Loucy (cell line): ENCODE measurements around the gene CTIF.

Experiments used
- H2AFZ ChIP-seq: fragments of 200-600 bp; sonication (generic); 2 replicates; pipeline ENCODE4 v1.6.0; 2016; ENCODE audit warnings: antibody characterized with exemption, mild to moderate bottlenecking, low read length, moderate library complexity
- H3F3A ChIP-seq: fragments of 200-600 bp; 2 replicates; pipeline ENCODE4 v1.6.0; 2016; ENCODE audit warnings: antibody characterized with exemption, low read depth, mild to moderate bottlenecking
- H3K27me3 ChIP-seq: fragments of 200-600 bp; sonication (generic); 2 replicates; pipeline ENCODE4 v1.6.1; 2014; ENCODE audit warnings: low read length, mild to moderate bottlenecking; ENCODE audit not compliant: insufficient read depth, poor library complexity, severe bottlenecking
- H3K36me3 ChIP-seq: fragments of 200-600 bp; sonication (generic); 2 replicates; pipeline ENCODE4 v1.6.1; 2016; ENCODE audit warnings: low read length; ENCODE audit not compliant: insufficient read depth
- H3K4me1 ChIP-seq: fragments of 200-600 bp; sonication (generic); 2 replicates; pipeline ENCODE4 v1.5.1; 2014; ENCODE audit warnings: low read length, mild to moderate bottlenecking; ENCODE audit not compliant: insufficient read depth, poor library complexity, severe bottlenecking
- H3K4me2 ChIP-seq: fragments of 200-600 bp; sonication (generic); 2 replicates; pipeline ENCODE4 v1.6.0; 2014; ENCODE audit warnings: antibody characterized with exemption, low read length, low read depth, mild to moderate bottlenecking; ENCODE audit not compliant: poor library complexity, severe bottlenecking
- H3K4me3 ChIP-seq: fragments of 200-600 bp; sonication (generic); 2 replicates; pipeline ENCODE4 v1.5.1; 2014; ENCODE audit warnings: low read length, mild to moderate bottlenecking, mixed read lengths; ENCODE audit not compliant: poor library complexity, severe bottlenecking
- H3K79me2 ChIP-seq: fragments of 200-600 bp; sonication (generic); 2 replicates; pipeline ENCODE4 v1.6.1; 2014; ENCODE audit warnings: low read length; ENCODE audit not compliant: insufficient read depth
- H3K9ac ChIP-seq: fragments of 200-600 bp; sonication (generic); 2 replicates; pipeline ENCODE4 v1.6.0; 2014; ENCODE audit warnings: mild to moderate bottlenecking, low read depth, low read length, moderate library complexity; ENCODE audit not compliant: poor library complexity, severe bottlenecking
- H3K9me2 ChIP-seq: fragments of 200-600 bp; sonication (generic); replicated peaks from 2 replicates; pipeline ENCODE4 v1.6.1; 2016; ENCODE audit warnings: low read depth, low read length, mixed read lengths
- H3K9me3 ChIP-seq: fragments of 200-600 bp; sonication (generic); 2 replicates; pipeline ENCODE4 v1.6.1; 2014; ENCODE audit warnings: mild to moderate bottlenecking, antibody characterized with exemption, low read length, low read depth; ENCODE audit not compliant: insufficient read depth
- H4K20me1 ChIP-seq: fragments of 200-600 bp; sonication (generic); 2 replicates; pipeline ENCODE4 v1.6.0; 2014; ENCODE audit warnings: antibody characterized with exemption, low read length, mild to moderate bottlenecking; ENCODE audit not compliant: insufficient read depth, poor library complexity, severe bottlenecking
- EZH2phosphoT487 ChIP-seq: fragments of 200-600 bp; IDR thresholded peaks from 2 replicates; pipeline ENCODE4 v1.6.1; 2018; ENCODE audit warnings: antibody characterized with exemption, mild to moderate bottlenecking, moderate library complexity, borderline replicate concordance
- TF ChIP-seq, protein P1 (sequence below): fragments of 200-600 bp; sonication (generic); conservative IDR thresholded peaks from 2 replicates; pipeline ENCODE4 v1.5.1; 2014; ENCODE audit warnings: mild to moderate bottlenecking, antibody characterized with exemption, low read length

The CTIF gene

DNA sequence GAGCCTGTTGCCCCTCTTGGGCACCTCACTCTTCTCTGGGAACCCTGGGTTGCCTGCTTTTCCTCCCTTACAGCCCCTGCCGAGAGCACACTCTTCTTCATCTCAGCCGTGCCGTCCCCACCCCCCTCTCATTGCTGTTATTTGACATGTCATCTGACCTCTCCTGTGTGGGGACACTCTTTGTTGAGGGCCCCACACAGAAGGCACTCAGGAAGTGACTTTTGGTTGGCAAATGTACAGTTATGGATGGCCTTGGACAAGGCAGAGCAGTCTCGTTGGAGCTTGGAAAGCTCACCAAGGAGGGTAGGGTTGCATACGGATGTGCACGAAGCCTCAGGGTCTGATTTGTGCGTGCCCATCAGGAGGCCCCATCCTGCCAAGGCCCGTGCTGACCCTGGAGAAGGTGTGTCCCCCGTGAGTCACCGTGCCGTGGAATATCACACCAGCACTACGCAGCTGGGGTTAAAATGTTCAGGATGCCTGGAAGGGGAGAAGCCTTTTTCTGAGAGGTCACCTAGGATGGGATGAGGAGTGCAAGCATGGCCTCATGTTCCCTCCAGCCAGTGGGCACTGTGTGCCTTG lies 93.9 kb downstream of the CTIF start:
- H2AFZ ChIP-seq, result no peak overlapping the region
- no peaks in the 10 kb centered on the region for H3K79me2 ChIP-seq
- H3K4me3 ChIP-seq, result no peak overlapping the region
- H3K9me2 ChIP-seq, result no peaks in the 10 kb centered on the region
- TF ChIP-seq, protein P1, sequence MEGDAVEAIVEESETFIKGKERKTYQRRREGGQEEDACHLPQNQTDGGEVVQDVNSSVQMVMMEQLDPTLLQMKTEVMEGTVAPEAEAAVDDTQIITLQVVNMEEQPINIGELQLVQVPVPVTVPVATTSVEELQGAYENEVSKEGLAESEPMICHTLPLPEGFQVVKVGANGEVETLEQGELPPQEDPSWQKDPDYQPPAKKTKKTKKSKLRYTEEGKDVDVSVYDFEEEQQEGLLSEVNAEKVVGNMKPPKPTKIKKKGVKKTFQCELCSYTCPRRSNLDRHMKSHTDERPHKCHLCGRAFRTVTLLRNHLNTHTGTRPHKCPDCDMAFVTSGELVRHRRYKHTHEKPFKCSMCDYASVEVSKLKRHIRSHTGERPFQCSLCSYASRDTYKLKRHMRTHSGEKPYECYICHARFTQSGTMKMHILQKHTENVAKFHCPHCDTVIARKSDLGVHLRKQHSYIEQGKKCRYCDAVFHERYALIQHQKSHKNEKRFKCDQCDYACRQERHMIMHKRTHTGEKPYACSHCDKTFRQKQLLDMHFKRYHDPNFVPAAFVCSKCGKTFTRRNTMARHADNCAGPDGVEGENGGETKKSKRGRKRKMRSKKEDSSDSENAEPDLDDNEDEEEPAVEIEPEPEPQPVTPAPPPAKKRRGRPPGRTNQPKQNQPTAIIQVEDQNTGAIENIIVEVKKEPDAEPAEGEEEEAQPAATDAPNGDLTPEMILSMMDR, result no peak
- no peak for TF ChIP-seq EZH2phosphoT487
- H4K20me1 ChIP-seq, result no peaks in the 10 kb centered on the region
- no peaks in the 10 kb centered on the region for H3K27me3 ChIP-seq
- no peak overlapping the region for H3K9ac ChIP-seq
- H3K4me2 ChIP-seq, result no peak overlapping the region
- H3F3A ChIP-seq, result no peaks in the 10 kb centered on the region
- H3K9me3 ChIP-seq, result no peaks in the 10 kb centered on the region
- H3K36me3 ChIP-seq, result peaks cover 3% of the 10 kb centered on the region; the same call in 1 of the 2 replicates
- H3K4me1 ChIP-seq, result no peaks in the 10 kb centered on the region

DNA sequence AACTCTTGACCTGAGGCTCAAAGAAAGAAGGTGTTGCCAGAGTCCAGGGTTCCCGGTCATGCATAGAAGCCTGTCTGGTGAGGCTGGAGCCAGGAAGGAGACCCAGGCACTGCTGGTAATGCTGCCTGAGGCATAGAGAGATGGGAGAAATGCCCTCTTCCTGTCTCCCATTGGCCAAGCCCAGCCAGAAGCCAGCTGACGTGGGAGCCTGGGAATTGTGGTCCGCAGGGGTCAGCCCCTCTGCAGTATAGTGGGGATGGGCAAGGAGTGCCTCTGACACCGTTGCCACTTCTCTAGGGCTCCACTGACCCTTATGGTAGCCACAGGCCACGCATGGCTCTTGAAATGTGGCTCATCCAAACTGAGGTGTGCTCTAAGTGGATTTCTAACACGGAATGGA lies 95.7 kb downstream of the CTIF start:
- Histone ChIP-seq H3K4me3 (no peak overlapping the region), H3K4me2 (no peak overlapping the region), H3K9me3 (no peaks in the 10 kb centered on the region), H3K9me2 (no peaks in the 10 kb centered on the region), H4K20me1 (no peaks in the 10 kb centered on the region), H3K36me3 (no peaks in the 10 kb centered on the region; the same call in 1 of the 2 replicates), H3K9ac (no peak overlapping the region), H3K79me2 (no peaks in the 10 kb centered on the region), H3K27me3 (no peaks in the 10 kb centered on the region), H3F3A (no peaks in the 10 kb centered on the region), H2AFZ (no peak overlapping the region), H3K4me1 (no peaks in the 10 kb centered on the region)
- TF ChIP-seq EZH2phosphoT487, result no peak
- TF ChIP-seq, protein P1, result no peak

DNA sequence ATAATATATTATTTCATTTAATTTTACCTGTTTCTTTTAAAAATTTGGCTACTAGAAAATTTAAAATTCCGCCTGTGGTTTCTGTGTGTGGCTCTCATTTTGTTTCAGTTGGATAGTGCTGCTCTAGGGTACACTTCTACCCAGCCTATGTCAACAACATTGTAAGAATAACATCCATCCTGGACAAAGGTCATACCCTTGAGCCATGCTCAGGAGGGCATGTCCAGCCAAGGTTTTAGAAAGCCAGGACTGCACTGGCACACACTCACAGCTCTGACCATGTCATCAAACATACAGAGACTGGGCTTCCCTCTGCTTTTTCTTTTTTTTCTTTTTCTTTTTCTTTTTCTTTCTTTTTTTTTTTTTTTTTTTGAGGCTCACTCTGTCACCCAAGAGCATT lies 96.1 kb downstream of the CTIF start:
- no peak overlapping the region for H3K4me3 ChIP-seq
- no peaks in the 10 kb centered on the region for H3K27me3 ChIP-seq
- no peaks in the 10 kb centered on the region for H3K4me1 ChIP-seq
- H3K36me3 ChIP-seq, result no peaks in the 10 kb centered on the region; the same call in 1 of the 2 replicates
- no peaks in the 10 kb centered on the region for H3K9me3 ChIP-seq
- no peak overlapping the region for H2AFZ ChIP-seq
- H3K4me2 ChIP-seq, result no peak overlapping the region
- TF ChIP-seq EZH2phosphoT487, result no peak
- TF ChIP-seq, protein P1, result no peak
- H3K9ac ChIP-seq, result no peak overlapping the region
- no peaks in the 10 kb centered on the region for H3K9me2 ChIP-seq
- no peaks in the 10 kb centered on the region for H4K20me1 ChIP-seq
- no peaks in the 10 kb centered on the region for H3K79me2 ChIP-seq
- no peaks in the 10 kb centered on the region for H3F3A ChIP-seq
